WTC11 (cell line): ENCODE measurements around the gene MLYCD.

Experiments used
- AR ChIP-seq: fragments of 250-450 bp; sonication (Bioruptor Pico); IDR thresholded peaks from 2 replicates; pipeline ENCODE4 v1.9.0; 2021; ENCODE audit warnings: mild to moderate bottlenecking
- CREM ChIP-seq: sonication (generic); formaldehyde crosslinking; IDR thresholded peaks from 2 replicates; pipeline ENCODE4 v1.8.1; 2022; ENCODE audit warnings: mild to moderate bottlenecking, missing genetic modification reagents, moderate library complexity
- JUN ChIP-seq: sonication (generic); formaldehyde crosslinking; IDR thresholded peaks from 2 replicates; pipeline ENCODE4 v1.8.0; 2023; ENCODE audit warnings: mild to moderate bottlenecking, missing genetic modification reagents
- SMAD4 ChIP-seq: sonication (generic); formaldehyde crosslinking; IDR thresholded peaks from 2 replicates; pipeline ENCODE4 v1.8.0; 2022; ENCODE audit warnings: mild to moderate bottlenecking, missing genetic modification reagents
- TF ChIP-seq, protein P1 (sequence below): fragments of 200-600 bp; IDR thresholded peaks from 2 replicates; pipeline ENCODE4 v1.8.0; 2022; ENCODE audit warnings: antibody characterized with exemption

- TF ChIP-seq, protein P1, sequence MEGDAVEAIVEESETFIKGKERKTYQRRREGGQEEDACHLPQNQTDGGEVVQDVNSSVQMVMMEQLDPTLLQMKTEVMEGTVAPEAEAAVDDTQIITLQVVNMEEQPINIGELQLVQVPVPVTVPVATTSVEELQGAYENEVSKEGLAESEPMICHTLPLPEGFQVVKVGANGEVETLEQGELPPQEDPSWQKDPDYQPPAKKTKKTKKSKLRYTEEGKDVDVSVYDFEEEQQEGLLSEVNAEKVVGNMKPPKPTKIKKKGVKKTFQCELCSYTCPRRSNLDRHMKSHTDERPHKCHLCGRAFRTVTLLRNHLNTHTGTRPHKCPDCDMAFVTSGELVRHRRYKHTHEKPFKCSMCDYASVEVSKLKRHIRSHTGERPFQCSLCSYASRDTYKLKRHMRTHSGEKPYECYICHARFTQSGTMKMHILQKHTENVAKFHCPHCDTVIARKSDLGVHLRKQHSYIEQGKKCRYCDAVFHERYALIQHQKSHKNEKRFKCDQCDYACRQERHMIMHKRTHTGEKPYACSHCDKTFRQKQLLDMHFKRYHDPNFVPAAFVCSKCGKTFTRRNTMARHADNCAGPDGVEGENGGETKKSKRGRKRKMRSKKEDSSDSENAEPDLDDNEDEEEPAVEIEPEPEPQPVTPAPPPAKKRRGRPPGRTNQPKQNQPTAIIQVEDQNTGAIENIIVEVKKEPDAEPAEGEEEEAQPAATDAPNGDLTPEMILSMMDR = no peak
- TF ChIP-seq SMAD4 (CRISPR knock-in tag) (no peak), JUN (CRISPR knock-in tag) (no peak), CREM (CRISPR knock-in tag) (no peak), AR (CRISPR knock-in tag) (no peak)
Observed at GRCh38 chr16:83849421-83849820, 49.5 kb upstream of the MLYCD start.
